Activated naive CD4-positive, alpha-beta T cell treated with Interleukin-2 at 50 U/mL for 16 hours (primary cell): Measurements from ENCODE around the gene LRRC74B.
"Not testable (repeated sequence)": the region's sequence is repeated elsewhere in the genome, so short reads cannot be mapped to it uniquely, and the experiment has no call there.

Experiments
- DNase-seq: peaks from one replicate; pipeline ENCODE4 v3.0.0-alpha.2; 2020

Gene LRRC74B

DNA sequence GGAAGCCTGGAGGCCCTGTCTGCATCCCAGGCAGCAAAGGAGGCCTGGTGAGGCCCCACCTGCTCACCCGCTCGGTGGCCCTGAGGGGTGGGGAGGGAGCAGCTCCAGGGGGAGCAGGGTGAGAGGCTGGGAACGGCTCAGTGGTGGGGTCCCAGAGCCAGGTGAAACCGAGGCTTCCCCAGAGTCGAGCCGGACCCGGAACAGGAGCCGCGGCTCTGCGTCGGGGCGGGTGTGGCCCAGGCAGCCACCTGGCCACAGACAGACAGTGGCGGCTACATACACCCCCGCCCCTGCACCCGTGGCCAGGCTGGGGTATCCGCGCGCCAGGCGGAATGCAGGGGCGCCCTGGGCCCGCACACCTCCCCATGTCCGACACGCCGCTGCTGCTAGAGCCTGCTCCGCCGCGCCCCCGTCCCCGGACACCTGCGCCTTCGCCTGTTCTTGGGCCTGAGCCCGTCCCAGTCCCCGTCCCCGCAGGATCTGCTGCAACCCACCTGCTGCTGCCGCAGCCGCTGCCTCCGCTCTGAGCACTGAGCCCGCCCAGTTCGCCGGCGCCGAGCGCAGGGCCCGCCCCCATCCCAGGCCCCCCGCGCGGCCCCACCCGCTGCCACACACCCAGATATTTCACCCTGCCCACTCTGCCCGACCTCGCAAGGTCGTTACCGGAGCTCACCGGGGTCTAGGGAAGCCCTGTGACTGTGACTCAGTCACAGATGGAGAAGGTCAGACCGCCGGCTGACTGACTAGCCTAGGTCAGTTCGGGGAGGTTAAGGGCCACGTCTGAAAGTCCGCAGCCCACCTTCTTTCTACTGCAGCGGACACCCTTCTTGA lies 13.5 kb upstream of the LRRC74B start, which contains the start of gene SLC7A4:
SLC7A4 (minus strand) TSS at position 525 of the 831 bp plus-strand sequence. CDS start 749 bp downstream, outside the sequence.
- no peak for DNase-seq

DNA sequence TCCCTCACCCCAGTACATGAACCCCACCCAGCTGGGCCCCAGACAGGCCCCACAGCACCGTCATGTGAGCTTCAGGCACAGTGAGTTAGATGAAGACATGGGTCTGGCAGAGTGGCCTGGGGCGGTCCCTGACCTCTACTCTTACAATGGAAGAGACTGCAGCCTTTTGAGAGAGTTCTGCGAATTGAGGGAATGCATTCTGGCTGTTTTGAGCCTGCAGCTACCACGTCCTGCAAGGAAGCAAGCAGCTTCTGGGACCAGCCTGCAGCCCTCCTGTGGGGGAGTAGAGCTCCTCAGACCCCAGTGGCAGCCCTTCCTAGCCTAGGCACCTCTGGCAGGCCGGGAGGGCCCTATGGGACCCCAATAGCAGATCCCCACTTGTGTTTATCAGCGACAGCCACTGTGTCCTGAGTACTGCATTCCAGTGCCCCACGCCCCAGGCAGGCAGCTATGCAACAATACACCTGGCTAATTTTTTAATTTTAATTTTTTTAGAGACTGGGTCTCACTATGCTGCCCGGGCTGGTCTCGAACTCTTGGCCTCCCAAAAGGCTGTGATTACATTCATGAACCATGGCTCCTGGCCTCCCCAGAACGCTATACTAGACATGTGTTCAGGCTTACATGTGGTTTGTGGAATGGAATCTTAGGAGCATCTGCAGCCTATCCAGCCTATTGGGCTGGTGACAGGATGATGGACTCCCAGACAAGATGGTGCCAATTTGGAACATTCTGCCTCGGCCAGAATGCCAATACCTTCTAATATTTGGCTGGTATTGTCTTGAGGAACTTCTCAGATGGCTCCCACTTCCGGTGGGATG lies 12.7 kb upstream of the LRRC74B start:
- DNase-seq: no peak

DNA sequence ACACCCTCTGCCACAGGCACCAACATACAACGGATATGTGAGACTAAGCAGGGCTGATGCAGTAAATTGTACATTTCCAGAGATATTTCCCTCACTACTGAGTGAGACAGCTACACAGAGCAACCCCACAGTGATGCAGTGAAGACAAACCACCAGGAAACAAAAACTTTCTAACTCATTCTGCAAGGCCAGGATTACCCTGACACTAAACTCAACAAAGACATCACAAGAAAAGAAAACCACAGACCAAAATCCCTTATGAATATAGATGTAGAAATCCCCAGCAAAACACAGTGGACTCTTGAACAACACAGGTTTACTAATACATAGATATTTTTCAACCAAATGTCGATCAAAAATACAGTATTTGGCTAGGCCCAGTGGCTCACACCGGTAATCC lies 11.9 kb upstream of the LRRC74B start:
- no peak for DNase-seq

DNA sequence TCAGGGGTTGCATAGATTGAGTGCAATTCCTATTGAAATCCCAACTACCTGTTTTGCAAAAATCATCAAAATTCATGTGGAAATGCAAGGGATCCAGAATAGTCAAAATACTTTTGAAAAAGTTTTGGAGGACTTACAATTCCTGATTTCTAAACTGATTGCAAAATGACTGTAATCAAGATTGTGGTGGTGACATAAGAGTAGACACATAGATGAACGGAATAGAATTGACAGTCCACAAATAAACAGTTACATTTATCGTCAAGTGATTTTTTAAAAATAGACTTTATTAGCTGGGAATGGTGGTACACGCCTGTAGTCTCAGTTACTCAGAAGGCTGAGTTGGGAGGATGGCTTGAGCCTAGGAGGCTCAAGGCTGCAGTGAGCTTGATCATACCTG lies 10.8 kb upstream of the LRRC74B start:
- no peak for DNase-seq

DNA sequence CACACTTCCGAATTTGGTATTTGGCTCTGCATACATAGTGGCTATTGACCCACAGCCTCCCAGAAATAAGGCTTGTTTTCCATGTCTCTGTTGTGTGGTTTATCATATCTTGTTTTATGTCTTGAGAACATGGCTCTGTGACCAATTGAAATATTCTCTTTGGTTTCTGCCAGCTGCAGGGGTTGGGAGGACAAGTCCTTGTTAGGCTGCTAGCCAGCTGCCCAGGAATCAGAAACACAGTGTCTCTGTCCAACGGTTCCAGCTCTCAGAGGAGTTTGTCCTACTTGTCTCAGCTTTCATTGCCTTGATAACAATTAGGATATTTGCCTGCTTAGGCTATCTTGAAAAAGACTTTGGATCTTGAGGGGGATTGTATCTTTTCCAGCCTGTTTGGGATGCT lies 7.3 kb upstream of the LRRC74B start:
- DNase-seq: no peak

DNA sequence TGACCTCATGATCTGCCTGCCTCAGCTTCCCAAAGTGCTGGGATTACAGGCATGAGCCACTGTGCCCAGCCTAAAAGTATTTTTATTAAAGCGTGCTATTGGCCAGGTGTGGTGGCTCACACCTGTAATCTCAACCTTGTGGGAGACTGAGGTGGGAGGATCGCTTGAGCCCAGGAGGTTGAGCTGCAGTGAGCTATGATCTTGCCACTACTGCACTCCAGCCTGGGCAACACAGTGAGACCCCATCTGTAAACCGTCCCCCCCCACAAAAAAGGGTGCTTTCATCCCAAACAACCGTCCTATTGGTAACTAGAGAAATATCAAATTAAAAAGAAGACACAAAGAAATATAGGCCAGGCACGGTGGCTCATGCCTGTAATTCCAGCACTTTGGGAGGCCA lies 6.6 kb upstream of the LRRC74B start:
- not testable (repeated sequence) for DNase-seq

DNA sequence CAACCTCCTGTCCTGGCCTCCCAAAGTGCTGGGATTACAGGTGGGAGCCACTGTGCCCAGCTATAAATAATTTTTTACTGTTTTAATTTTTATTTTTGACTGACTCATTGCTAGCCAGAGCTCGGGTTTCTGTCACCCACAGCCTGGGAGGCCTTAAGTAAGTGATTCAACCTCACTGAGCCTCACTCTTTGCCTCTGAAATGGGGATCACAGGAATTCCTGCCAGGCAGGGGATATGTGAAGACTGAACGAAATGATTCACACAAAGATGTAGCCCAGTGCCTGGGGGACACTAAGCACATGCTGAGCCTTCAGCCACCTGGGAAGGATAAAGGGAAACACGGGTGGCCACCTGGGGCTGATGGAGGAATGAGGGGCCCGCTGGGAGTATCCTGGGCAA lies 3.8 kb upstream of the LRRC74B start:
- DNase-seq: no peak

DNA sequence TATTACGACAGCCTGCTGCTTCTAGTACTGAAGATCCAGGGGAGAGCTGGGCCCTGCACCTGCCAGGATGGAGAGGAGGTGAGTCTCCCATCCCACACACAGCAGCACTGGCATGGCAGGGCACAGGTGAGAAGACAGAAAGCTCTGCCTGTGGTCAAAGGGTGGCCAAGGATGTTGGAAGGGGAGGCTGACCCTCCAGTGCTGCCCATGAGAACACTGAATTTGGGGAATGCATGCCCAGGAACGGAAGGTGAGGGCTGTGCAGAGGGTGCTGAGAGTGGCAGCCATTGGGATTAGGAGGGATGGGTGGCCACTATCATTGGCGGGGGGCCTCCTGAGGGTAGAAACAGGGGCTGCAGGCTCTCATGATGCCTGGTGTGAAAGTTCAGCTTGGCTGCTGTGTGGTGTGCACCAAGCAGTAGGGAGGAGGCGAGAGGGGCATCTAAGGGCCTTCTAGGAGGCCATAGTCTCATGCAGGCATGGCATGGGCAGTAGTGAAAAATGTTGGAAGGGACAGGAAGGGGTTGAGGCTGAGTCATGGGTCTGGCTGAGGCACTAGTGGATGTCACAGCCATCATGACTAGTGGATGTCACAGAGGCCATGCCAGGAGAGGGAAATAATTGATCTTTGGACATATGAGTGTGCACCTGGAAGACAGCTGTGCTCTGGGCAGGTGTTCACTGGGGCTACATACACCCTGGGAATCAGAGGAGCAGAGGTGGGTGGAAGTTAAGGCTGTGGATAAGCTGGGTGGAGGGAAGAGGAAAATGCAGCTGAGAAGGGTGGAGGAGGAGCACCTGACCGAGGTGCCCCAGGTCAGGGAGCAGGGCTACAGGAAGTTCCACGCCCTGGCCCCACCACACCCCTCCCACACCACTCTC lies 2.5 kb upstream of the LRRC74B start:
- no peak for DNase-seq

DNA sequence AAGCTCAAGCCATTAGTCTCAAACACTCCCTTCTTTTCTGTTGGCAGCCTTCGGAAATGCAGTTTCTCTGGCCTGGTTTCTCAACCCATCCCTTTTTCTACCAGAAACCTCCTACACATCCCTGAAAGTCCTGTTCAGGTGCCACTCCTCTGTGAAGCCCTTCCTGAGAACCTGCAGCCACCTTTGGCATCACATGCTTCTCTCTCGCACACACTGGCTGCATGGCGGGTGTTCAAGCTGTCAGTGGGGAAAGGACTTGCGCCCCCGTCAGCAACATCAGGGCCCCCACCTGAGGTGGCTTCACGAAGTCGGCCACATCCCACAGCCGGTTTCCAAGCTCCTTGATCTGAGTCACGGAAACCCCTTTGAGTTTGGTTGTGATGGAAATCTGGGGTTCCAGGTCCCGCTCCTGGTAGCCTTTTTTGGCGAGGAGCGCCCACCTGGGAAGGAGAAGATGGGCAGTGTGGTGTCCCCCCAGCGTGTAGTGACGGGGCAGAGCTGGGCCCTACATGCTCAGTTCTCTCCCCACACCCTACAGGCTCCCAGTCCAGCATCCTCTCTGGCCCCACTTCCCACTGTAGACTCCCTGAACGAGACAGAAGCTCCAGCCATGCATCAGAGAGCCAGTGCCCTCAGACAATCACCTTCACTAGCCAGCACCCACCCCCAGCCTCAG lies 1.7 kb upstream of the LRRC74B start:
- no peak for DNase-seq

DNA sequence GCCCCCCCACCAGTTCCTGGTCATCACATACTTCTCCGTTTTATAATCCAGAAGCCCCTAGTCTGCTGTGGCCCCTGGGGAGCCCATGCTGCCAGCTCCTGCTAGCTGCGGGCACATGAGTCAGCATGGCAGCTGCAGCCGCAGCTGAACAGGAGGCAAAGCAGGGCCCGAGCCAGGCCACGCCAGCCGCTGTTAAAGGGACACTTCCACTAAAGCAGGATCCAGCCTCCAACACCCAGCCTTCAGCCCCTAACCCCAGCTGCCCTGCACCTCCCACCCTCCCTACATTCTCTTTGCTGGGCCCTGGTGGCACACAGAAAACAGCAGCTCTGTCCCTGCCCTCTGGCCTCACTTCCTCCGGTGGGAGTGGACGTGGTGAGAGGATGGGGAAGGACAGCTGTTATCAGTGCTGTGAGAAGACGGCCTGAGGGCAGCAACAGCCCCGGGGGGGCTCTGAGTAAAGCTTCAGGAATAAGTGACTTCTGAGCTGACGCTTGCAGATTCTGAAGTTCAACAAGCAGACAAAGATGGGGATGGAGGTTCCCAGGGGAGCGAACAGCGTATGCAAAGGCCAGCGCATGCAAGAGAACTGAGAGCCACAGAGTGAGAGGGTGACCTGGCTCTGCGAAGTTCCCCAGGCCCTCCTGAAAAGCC lies 688 bp upstream of the LRRC74B start:
- peak; percentile 5 for DNase-seq

DNA sequence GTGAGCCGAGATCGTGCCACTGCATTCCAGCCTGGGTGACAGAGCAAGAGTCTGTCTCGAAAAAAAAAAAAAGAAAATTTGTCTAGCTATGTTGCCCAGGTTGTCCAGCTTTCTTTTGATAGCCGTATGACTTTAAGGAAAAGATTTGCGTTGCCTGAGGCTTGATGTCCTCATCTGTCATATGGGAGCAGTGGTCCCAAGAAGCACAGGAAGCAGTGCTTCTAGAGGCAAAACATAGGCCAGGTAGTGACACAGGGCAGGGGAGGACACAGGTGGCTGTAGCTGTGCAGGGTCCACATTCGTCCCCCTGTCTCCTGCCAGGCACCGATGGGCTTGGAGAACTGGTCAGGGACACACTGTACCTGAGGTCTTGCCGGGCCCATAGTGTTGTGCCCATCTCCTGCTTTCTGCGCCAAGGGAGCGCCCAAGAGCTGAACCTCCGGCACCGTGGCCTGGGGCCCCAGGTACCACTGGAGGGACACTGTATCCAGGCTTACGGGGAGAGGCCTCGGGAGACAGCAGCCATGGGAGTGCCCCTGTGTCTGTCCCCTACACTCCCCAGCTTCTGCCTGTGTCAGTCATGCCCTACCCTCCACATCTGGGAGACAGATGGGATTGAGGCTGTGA lies 1.4 kb downstream of the LRRC74B start:
- no peak for DNase-seq

DNA sequence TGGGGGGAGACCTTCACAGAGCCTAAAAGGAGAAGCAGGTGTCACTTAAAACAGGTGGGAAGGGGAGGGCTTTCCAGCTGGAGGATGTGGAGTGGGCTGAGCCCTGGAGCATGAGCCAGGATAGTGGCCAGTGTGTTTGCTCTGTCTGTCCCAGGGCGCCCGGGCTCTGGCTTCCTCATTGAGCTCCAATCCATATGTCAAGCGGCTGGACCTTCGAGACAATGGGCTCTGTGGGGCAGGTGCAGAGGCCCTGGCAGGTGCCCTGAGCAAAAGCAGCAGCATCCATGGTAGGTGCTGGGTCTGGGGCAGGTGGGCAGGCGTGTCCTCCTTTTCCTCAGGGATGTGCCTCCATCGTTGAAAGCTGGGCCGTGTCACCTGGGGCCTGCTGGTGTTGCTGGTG lies 2.0 kb downstream of the LRRC74B start:
- DNase-seq: no peak

DNA sequence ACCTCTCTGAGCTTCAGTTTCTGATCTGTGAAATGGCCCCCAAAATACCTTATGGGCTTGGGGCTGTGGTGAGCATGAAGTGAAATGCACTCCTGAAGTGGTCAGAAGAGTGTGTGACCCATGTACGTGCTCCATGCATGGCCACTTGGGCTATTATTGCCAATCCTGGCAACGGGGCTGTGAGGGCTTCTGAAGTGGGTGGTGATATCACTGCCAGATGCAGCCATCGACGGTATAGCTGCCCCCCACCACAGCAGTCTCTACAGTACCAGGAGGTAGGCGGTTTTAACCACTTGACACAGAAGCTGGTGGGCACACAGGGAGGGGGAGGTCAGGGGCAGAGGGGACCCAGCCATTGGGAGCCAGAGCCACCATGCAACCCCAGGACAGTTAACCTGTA lies 2.7 kb downstream of the LRRC74B start:
- DNase-seq: not testable (repeated sequence)

DNA sequence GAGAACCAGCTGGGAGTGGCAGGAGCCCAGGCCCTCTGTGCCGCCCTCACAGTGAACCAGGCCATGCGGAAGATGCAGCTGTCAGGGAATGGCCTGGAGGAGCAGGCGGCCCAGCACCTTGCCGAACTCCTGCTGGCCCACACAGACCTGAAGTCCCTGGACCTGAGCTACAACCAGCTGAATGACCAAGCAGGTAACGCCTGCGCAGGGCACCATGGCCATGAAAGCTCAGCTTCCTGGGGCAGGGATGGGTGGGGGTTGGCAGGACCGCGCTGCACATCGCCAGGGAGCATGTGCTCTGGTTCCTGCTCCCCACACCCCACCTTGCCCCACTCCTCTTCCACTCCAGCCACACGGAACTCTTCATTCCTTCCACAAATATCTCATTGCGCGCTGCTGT lies 3.2 kb downstream of the LRRC74B start:
- DNase-seq: not testable (repeated sequence)

DNA sequence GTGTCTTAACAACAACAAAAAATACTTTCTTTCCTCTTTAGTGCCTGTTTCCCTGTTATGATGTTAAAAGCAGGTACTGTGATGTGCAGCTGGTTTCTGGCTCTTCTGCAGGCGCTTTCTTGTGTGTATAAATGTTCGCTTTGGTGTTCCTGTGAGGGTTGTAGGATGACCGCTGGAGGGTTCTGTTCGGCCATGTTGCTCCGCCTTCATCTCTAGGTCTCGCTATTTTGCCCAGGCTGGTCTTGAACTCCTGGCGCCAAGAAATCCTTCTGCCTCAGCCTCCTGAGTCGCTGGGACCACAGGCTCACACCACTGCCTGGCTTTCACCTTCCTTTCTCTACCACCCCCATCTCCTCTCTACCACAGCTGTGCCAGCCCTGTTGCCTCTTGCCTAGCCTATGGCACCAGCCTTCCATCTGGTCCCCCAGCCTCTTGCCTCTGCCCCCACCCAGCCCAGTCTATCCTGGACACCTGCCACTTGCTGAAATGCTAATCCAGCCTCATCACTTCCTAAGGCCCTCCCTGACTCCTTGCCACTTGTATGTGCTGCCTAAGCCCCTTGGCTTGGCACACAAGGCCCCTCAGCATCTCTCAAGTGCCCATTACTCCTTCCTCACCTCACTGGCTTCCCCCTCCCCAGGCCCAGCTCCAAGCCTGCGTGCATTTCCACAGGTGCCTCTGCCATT lies 5.5 kb downstream of the LRRC74B start:
- DNase-seq: no peak

DNA sequence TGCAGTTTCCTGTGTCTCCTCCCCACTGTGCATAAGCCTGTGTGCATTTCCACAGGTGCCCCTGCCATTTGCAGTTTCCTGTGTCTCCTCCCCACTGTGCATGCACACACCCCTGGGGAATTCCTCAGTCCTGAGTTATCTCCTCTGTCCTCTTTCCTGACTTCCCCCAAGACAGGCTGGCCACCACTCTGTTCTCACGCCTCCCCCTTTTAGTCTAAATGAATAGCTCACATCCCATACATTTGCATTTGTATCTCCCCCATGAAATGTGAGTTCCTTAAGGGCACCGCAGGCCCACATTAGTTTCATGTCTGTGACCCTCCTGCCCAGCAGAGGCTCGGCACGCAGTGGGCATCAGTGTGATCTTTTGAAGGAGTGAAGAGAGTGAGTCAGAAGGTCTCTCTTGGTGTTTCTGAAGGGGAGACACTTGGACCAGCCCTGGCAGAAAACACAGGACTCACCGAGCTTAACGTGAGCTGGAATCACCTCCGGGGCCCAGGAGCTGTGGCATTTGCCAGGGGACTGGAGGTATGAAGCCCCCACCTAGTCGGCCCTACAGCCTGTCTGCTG lies 6.2 kb downstream of the LRRC74B start:
- no peak for DNase-seq

DNA sequence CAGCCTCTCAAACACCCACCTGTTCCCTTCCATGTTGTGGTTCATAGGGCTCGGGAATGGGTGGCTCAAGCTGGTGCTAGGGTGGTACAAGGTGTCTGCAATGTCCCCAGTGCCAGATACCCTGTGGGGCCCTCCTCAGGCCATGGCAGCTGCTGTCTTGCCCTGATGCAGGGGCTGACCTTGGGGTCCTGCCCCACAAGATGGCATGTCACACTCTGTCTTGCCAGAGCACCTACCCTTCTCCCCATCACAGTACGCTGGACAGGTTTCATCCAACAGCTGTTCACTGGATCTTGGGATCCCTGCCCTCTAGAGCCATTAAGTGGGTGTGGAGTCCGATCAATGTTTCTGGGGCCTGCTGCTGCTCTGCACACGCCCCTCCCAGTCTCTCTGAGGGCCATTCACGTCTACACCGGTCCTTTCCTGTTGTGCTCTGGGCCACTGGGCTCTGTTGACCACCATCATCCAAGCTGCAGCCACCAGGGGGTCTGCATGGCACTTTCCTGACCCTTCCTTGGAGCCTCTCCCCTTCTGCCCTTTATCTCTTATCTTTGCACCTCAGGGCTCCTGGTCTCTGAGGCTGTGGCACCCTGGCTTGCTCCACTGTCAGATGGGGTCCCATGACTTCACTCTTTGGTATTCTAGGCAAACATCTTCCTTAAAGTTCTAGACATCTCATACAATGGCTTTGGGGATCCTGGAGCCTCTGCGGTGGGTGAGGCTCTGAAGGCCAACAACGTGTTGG lies 7.1 kb downstream of the LRRC74B start:
- DNase-seq: no peak

DNA sequence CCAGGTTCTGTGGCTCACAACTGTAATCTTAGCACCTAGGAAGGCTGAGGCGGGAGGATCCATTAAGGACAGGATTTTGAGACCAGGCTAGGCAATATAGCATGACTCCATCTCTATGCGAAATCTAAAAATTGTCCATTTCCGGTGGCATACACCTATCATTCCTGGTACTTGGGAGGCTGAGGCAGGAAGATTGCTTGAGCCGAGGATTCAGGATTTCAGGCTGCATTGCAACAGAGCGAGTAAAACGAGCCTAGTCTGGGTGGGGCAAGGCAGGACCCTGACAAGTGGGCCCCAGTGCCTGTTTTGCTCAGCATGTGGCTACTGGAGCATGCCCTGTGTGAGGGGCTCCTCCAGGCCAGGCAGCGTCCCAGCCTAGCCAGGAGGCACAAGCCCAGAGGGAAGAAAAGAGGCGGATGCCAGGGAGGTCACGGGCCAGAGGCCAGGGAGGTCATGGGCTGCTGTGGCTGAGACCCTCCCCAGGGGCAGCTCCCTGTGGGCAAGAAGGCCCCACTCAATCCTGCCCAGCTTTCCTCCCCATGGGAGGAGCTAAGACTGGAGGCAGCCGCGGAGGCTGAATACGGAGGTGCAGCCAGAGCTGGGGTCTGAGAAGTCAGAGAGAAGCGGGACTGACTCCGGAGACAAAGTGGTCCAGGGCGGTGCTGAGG lies 8.4 kb downstream of the LRRC74B start:
- DNase-seq: no peak
